HepG2 (cell line): Measurements from ENCODE around the gene KLF11. TPM values are rescaled to one million over a fixed set of nuclear protein-coding genes. Genes with fewer than 3 reads are reported as not detected.

Experiments used
- CAMTA2 ChIP-seq: sonication (generic); formaldehyde crosslinking; IDR thresholded peaks from 2 replicates; pipeline ENCODE4 v1.4.0; 2020; ENCODE audit warnings: mild to moderate bottlenecking, missing genetic modification reagents, borderline replicate concordance
- ERF ChIP-seq: IDR thresholded peaks from 2 replicates; pipeline ENCODE4 v1.6.1; 2018; ENCODE audit warnings: missing biosample characterization, missing genetic modification reagents
- FOSL1 ChIP-seq: sonication (generic); formaldehyde crosslinking; IDR thresholded peaks from 2 replicates; pipeline ENCODE4 v1.9.0; 2021; ENCODE audit warnings: missing genetic modification reagents, borderline replicate concordance
- FOXP1 ChIP-seq, 2 experiments: fragments of 450-650 bp in 1 of 2; IDR thresholded peaks; 2 replicates each; pipeline ENCODE4 v1.6.1; 2017 to 2018; ENCODE audit warnings: antibody characterized with exemption in 1 of 2
- KDM4B ChIP-seq: sonication (generic); formaldehyde crosslinking; IDR thresholded peaks from 2 replicates; pipeline ENCODE4 v1.4.0; 2020; ENCODE audit warnings: missing genetic modification reagents
- NFKB2 ChIP-seq: sonication (generic); formaldehyde crosslinking; IDR thresholded peaks from 2 replicates; pipeline ENCODE4 v1.4.0; 2020; ENCODE audit warnings: missing genetic modification reagents, borderline replicate concordance
- NFRKB ChIP-seq: fragments of 450-650 bp; IDR thresholded peaks from 2 replicates; pipeline ENCODE4 v1.6.1; 2017
- PHB2 ChIP-seq: fragments of 450-650 bp; IDR thresholded peaks from 2 replicates; pipeline ENCODE4 v1.6.1; 2018; ENCODE audit not compliant: partially characterized antibody
- ZNF501 ChIP-seq: sonication (generic); formaldehyde crosslinking; IDR thresholded peaks from 2 replicates; pipeline ENCODE4 v1.5.1; 2020; ENCODE audit warnings: mild to moderate bottlenecking, moderate library complexity, missing genetic modification reagents
- ZNF563 ChIP-seq: sonication (generic); formaldehyde crosslinking; IDR thresholded peaks from 2 replicates; pipeline ENCODE4 v1.8.0; 2022; ENCODE audit warnings: mild to moderate bottlenecking, moderate library complexity, missing genetic modification reagents
- ZNF605 ChIP-seq: sonication (generic); formaldehyde crosslinking; IDR thresholded peaks from 2 replicates; pipeline ENCODE4 v1.8.0; 2022; ENCODE audit warnings: mild to moderate bottlenecking, missing genetic modification reagents
- ZNF746 ChIP-seq: sonication (generic); formaldehyde crosslinking; IDR thresholded peaks from 2 replicates; pipeline ENCODE4 v1.8.0; 2022; ENCODE audit warnings: mild to moderate bottlenecking, missing genetic modification reagents
- polyA plus RNA-seq, 8 experiments: library from polyadenylated mRNA; depleted of rRNA in 3 of 8; stranded (reverse) in 7 of 8; unstranded in 1 of 8; fragments of >200 nt; fragmentation: Illumina TruSeq in 4 of 8; extraction: Trizol in 4 of 8; gene quantifications; 2 replicates each; pipeline versions ENCODE4 v1.2.1 to v1.2.3, GENCODE V29; 2011 to 2016; ENCODE audit warnings: low read depth in 4 of 8, missing spikeins in 1 of 8, mixed read lengths in 1 of 8; ENCODE audit not compliant: insufficient read depth in 1 of 8
- total RNA-seq, 5 experiments: library from RNA; depleted of rRNA; stranded (reverse); fragments of >200 nt; fragmentation: Illumina TruSeq; extraction: Trizol; gene quantifications; 2 replicates each; pipeline ENCODE4 v1.2.3, GENCODE V29; 2016; ENCODE audit warnings: low read depth in 1 of 5
- TF ChIP-seq, protein P1 (sequence below): sonication (generic); formaldehyde crosslinking; IDR thresholded peaks from 2 replicates; pipeline ENCODE4 v1.5.1; 2020; ENCODE audit warnings: mild to moderate bottlenecking, missing genetic modification reagents, moderate library complexity
- TF ChIP-seq, protein P2 (sequence below), 2 experiments: sonication (generic) in 1 of 2; formaldehyde crosslinking in 1 of 2; IDR thresholded peaks; 2 replicates each; pipeline versions ENCODE4 v1.4.0 to v1.6.1; 2016 to 2020; ENCODE audit warnings: borderline replicate concordance in 1 of 2, low read depth in 1 of 2, mild to moderate bottlenecking in 1 of 2, missing genetic modification reagents in 1 of 2

KLF11 gene
- total and polyA plus RNA-seq, 2 of the 13 experiments (the other 11 are each of a cell fraction or from before 2014, with no cell fraction given): 2.5 to 11.8 TPM

DNA sequence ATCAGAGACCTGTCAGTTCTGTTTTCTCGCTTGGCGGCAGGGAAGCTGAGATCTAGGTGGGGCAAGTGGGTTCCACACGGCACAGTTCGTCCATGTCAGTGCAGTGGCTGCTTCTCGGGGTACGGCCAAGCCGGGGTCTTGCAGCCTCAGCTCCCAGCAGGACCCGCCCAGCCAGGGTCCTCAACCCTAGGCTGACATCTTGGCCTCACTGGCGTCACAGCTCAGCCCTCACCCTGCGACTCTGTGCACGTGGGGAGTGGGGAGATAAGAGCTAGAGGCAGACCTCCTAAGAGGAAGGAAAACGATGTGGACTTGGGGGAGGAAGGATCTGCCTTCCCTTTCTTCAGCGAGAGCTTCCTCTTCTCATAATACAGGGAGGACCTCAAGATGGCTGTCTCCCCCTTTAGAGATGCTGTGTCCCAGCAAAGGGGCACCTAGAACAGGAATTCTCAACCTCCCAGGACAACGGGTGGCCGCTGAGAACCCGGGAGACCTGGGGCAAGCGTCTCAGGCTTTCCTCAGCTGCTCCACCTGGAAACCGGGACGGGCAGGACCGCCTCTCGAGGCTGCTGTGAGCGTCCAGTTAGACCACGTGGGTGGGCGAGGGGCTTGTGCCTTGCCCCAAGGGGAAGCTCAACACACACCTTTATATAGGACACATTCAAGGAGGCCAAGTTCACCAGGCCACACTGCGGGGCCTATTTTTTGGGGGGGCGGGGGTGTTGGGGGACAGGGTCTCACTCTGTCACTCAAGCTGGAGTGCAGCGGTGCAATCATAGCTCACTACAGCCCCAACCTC lies 23.5 kb upstream of the KLF11 start (continued):
- peak; percentile 39; the same call in 1 of the 2 replicates for TF ChIP-seq ZNF563
- no peak for TF ChIP-seq CAMTA2 (CRISPR knock-in tag)
- TF ChIP-seq FOXP1 (IDR thresholded peaks at IDR 0.05): no peak
- no peak for TF ChIP-seq FOXP1 (CRISPR knock-in tag; IDR thresholded peaks at IDR 0.05)
- TF ChIP-seq NFRKB: no peak
- TF ChIP-seq ZNF501: 0 out of 2 replicates have a peak, but pooled peaks have one; percentile 39
- no peak for TF ChIP-seq ZNF605
- TF ChIP-seq, protein P1, sequence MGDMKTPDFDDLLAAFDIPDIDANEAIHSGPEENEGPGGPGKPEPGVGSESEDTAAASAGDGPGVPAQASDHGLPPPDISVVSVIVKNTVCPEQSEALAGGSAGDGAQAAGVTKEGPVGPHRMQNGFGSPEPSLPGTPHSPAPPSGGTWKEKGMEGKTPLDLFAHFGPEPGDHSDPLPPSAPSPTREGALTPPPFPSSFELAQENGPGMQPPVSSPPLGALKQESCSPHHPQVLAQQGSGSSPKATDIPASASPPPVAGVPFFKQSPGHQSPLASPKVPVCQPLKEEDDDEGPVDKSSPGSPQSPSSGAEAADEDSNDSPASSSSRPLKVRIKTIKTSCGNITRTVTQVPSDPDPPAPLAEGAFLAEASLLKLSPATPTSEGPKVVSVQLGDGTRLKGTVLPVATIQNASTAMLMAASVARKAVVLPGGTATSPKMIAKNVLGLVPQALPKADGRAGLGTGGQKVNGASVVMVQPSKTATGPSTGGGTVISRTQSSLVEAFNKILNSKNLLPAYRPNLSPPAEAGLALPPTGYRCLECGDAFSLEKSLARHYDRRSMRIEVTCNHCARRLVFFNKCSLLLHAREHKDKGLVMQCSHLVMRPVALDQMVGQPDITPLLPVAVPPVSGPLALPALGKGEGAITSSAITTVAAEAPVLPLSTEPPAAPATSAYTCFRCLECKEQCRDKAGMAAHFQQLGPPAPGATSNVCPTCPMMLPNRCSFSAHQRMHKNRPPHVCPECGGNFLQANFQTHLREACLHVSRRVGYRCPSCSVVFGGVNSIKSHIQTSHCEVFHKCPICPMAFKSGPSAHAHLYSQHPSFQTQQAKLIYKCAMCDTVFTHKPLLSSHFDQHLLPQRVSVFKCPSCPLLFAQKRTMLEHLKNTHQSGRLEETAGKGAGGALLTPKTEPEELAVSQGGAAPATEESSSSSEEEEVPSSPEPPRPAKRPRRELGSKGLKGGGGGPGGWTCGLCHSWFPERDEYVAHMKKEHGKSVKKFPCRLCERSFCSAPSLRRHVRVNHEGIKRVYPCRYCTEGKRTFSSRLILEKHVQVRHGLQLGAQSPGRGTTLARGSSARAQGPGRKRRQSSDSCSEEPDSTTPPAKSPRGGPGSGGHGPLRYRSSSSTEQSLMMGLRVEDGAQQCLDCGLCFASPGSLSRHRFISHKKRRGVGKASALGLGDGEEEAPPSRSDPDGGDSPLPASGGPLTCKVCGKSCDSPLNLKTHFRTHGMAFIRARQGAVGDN (CRISPR knock-in tag): peak; percentile 28; the same call in 1 of the 2 replicates
- TF ChIP-seq FOSL1 (CRISPR knock-in tag): no peak
- TF ChIP-seq ERF: 0 out of 2 replicates have a peak, but pooled peaks have one; percentile 7
- peak; percentile 34; the same call in 1 of the 2 replicates for TF ChIP-seq NFKB2 (CRISPR knock-in tag)
- TF ChIP-seq PHB2: no peak
- 0 out of 2 replicates have a peak, but pooled peaks have one; percentile 7 for TF ChIP-seq KDM4B (CRISPR knock-in tag)
- TF ChIP-seq, protein P2, sequence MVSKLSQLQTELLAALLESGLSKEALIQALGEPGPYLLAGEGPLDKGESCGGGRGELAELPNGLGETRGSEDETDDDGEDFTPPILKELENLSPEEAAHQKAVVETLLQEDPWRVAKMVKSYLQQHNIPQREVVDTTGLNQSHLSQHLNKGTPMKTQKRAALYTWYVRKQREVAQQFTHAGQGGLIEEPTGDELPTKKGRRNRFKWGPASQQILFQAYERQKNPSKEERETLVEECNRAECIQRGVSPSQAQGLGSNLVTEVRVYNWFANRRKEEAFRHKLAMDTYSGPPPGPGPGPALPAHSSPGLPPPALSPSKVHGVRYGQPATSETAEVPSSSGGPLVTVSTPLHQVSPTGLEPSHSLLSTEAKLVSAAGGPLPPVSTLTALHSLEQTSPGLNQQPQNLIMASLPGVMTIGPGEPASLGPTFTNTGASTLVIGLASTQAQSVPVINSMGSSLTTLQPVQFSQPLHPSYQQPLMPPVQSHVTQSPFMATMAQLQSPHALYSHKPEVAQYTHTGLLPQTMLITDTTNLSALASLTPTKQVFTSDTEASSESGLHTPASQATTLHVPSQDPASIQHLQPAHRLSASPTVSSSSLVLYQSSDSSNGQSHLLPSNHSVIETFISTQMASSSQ (IDR thresholded peaks at IDR 0.05; ENCODE audit: low read depth): no peak
- TF ChIP-seq, protein P2 (CRISPR knock-in tag; IDR thresholded peaks at IDR 0.05; ENCODE audit: borderline replicate concordance): no peak
- no peak for TF ChIP-seq ZNF746 (CRISPR knock-in tag)
